Ammon's horn (tissue), 1 donor: ENCODE results near the gene IL15.
"Not testable (repeated sequence)": the region's sequence is repeated elsewhere in the genome, so short reads cannot be mapped to it uniquely, and the experiment has no call there.

Experiments
- DNase-seq: peaks from one replicate; pipeline ENCODE4 v3.0.0-alpha.2; 2016; ENCODE audit warnings: low spot score

Gene IL15

DNA sequence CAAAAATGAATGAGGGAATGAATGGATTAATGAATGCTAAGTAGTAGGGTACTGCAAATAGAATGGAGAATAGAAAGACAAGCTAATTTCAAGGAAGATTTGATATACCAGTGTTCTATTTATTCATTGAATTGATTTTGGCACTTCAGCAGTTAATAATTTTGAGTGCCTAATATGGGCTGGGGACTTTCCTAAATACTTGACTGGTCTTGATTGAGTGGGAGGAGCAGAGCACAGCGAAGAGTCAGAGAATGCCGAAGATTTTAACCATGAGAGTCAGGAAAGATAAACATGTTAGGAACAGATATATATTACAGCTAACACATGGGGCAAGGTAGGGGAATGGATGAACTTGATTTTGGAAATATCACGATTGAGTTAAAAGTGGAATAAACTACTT lies 10.6 kb downstream of the IL15 start:
- no peak for DNase-seq

DNA sequence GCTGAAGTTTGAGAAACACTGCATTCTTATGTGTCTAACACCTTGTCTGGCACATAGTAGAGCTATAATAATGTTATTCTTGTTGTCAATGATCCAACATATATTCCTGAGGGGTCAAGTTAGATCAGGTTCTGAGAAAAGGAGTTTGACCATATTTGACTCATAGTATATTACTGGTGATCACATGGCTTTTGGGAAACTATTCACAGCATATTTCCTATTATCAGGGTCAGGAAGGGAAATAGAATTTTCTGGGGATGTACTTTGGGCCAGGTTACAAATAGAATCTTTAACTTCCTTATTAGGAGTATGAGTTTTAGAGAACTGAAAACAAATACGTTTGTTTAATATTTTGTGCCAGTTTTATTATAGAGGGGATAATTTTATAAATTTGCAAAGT lies 11.6 kb downstream of the IL15 start:
- DNase-seq: no peak

DNA sequence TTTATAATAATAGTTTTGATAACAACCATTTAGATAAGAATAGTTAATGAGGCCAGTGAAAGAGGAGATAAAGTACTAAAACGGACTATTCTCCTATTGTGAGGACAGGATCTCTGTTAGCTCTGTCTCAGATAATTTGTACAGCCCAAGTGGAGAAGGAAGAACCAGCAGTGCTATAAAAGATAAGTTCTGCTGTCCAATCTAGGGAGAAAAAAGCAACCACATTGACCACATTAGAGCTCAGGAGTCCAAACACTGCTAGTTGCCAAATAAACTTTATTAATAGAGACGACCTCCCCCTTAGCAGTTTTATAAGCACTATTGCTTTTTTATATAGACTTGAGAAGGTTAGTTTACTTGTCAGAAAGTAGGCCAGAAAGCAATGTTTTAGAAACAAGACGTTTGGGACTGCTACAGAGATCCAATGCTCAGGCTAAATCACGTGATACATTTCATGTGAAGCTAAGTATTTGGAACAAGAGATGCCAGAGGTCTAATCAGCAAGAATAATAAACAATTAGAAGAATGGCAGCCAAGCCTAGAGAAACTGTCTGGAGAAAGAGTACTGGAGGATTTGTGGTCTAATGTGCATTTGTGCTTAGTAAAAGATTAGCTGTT lies 15.9 kb downstream of the IL15 start:
- no peak for DNase-seq

DNA sequence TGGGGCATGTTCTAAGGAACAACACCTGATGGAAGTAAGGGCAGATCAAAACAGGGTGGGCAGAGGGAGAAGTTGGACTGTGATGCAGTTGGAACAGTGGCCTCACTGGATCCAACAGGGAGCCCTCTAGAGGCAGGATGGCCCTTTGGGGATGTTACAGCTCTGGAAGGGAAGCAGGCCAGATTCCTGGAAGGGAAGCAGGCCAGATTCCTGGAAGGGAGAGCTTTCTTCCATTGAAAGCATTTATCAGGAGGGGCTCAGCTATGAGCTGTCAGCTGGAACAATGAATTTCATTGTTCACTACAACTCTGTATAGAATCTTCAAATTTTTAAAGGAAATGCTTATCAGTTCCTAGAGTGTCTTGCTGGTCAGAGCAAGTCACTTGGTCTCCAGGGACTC lies 17.7 kb downstream of the IL15 start:
- no peak for DNase-seq

DNA sequence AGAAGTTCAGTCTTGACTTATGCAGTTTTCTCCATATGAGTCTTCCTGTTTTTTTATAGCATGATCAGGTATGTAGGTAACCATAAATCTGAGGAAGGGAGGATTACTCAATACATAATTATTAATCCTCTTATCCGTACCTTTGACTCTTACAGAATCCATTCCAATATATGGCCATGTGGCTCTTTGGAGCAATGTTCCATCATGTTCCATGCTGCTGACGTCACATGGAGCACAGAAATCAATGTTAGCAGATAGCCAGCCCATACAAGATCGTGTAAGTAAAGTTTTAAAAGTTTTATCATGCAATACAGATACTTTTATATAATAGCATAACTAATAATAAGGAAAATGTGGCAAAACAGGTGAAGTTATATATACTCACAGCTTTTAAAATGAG lies 19.6 kb downstream of the IL15 start:
- DNase-seq: no peak

DNA sequence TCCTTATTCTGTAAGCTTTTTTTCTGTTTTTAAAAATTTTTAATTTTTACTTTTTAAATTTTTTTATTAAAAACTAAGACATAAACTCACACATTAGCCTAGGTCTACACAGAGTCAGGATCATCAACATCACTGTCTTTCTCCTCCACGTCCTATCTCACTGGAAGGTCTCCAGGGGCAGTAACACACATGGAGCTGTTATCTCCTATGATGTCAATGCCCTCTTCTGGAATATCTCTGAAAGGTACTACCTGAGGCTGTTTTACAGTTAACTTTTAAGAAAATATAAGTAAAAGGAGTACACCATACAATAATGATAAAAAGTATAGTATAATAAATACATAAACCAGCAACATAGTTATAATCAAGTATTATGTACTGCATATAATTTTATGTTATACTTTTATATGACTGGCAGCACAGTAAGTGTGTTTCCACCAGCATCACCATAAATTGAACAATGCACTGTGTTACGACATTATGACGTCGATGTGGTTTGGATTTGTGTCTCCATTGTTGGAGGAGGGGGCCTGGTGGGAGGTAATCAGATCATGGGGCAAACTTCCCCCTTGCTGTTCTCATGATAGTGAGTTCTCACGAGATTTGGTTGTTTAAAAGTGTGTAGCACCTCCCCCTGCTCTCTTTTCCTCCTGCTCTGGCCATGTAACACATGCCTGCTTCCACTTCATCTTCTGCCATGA lies 21.3 kb downstream of the IL15 start:
- DNase-seq: no peak

DNA sequence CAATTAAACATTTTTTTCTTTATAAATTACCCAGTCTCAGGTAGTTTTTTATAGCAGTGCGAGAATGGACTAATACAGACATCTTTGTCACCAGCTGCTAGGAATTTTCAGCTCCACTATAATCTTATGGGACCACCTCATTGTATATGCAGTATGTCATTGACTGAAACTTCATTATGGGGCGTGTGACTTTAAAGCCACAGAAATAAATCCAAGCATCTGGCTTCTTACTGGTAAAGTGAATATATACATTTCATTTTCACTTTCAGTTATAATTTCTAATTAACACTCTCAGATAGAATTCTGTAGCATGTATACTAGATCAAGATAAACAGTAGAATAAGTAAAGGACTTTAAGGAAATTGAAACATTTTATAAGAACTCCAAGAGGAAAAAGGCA lies 21.9 kb downstream of the IL15 start:
- DNase-seq: no peak

DNA sequence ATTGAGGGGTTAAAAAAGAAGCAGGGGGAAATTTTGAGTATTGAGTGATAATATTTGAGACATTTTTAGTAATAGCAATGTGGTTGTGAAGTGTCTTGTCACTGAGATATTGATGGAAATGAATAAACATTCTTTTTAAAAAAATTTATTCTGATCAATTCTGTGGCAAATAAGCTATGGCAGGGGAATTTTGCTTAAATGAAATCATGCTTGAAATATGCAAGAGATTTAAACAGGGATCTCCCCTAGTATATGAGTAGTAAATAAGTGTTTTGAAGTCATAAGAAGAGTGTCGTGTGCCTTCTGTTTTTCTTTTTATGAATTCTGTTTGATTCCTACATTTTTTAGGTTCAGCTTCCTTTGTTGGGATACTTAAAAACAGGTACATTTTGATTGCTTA lies 23.2 kb downstream of the IL15 start:
- no peak for DNase-seq

DNA sequence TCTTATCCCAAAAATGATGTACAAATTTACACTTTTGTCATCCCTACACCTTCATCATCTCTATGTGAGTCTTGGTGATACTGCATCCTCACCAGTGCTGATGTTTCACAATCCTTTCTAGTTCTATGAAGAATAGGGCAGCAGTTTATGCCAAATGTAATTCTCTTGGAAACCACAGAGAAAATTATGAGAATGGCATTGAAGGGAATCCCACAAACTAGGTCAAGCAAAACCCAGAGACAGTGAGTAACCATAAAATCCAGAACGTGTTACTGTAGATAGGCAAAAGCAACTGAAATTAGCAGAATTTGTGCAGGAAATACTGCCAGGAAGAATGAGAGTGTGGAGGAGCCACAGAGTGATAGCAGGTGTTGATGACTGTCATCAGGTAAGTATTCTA lies 24.5 kb downstream of the IL15 start:
- DNase-seq: no peak

DNA sequence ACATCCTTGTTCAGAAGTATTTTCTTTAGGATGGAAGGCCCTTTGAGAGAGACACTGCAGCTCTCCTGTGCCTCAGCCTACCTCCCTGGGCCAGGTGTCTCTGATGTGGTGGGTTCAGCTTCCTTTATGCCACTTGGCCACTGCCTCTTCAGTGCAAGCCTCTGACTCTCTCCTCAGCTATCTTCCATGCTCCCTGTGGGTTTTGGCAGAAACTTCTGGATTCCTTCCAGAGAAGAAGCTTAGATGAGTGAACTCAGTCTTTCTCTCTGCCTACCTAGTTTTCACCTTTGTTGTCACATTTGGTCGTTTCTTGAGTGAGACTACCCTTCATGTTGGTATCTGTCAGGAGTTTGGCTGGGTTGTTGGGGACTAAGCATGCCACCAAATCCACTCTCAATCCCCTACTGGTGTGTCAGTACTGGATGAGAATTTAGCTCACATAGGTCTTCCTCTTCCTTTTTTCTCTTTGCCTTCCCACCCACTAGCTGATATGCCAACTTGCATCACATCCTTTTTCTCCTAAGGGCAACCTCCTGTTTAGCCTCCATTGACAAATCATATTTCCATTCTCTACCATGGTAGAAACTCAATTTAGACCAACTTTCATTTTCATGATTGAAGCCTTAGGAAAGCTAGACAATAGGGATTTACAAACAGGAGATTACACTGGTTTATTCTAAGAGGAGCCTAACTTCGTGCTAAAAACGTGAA lies 32.0 kb downstream of the IL15 start:
- DNase-seq: no peak

DNA sequence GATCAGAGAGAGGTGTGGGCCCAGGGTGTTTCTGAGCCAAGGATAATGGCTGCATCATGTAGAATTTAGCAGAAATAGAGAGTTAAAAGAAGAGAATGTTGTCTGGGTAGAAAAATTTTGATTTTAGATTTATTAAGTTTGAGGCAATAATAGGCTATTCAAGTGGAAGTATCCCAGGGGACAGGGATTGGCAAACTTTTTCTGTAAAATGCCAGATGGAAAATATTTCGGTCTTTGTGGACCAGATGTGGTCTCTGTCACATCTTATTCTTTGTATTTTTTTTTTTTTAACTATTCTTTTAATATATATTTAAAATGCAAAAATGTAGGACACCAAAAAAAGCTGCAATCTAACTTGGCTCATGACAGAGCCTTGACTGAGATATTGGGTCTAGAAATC lies 33.1 kb downstream of the IL15 start:
- DNase-seq: no peak

DNA sequence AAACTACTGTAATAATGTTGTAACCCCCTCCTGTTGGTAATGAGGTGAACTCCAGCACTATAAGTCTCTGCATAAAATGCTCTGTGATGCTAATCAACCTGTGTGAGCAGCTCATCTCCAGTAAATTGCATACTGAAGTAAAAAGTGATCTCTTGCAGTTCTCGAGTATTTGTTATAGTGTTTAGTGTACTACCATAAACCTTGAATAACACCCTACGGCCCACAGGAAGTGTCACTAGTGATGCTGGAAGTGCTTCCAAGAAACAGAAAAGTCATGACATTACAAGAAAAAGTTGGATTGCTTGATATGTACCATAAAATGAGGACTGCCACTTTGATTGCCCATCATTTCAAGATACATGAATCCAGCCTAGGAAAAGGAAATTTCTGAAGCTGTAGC lies 39.0 kb downstream of the IL15 start:
- DNase-seq: no peak

DNA sequence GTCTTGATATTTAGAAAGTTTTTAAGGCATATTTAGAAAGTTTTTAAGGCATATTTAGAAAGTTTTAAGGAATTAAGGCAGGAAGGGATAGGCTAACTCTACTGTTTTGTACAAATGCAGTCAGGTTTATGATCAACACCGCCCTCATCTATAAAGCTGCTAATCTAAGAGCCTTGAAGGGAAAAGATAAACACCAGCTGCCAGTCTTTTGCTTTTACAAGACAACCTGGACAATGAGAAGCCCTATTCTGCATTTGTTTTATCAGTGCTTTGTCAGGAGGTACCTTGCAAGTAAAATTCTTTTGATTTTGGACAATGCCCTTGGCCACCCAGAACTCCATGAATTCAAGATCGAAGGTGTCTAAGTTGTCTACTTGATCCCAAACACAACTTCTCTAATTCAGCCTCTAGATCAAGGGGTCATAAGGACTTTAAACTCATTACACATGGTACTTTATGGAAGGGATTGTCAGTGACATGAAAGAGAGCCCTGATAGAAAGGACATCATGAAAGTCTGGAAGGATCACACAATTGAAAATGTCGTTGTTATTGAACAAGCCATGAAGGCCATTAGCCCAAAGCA lies 39.8 kb downstream of the IL15 start:
- no peak for DNase-seq

DNA sequence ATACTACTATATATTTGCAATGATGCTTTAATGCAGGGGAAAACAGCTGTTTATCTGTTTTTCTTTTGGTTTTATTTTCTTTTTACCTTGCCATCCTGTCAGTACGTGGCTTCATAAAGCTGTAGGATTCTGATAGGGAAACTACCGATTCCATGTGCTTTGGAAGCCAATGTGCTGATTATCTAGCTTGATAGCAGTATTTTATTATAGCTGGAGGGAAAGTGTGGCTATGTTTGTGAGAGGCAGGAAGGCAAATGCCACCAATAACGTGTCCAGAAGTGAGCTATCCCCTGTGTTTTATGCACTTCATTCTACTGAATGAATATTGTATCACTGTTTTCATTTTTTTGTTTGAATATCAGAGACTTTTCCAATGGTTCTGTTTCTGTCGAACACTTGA lies 43.7 kb downstream of the IL15 start:
- DNase-seq: no peak

DNA sequence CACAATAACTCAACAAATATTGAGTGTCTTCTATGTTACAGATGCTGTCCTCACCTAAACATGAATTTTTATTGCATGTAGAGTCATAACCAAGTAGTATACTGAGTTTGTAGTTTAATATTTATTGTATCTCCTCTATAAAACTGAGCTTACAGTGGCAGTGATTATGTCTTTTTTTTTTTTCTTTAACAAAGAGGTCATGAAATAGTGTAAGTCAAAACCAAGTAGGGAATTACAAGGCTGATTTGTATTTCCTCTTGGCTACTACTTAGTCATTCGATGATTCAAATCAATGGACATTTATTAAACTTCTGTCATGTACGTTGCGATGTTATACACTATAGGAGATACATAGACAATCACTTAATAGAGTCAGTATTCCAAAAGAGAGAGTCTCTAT lies 48.4 kb downstream of the IL15 start:
- DNase-seq: no peak

DNA sequence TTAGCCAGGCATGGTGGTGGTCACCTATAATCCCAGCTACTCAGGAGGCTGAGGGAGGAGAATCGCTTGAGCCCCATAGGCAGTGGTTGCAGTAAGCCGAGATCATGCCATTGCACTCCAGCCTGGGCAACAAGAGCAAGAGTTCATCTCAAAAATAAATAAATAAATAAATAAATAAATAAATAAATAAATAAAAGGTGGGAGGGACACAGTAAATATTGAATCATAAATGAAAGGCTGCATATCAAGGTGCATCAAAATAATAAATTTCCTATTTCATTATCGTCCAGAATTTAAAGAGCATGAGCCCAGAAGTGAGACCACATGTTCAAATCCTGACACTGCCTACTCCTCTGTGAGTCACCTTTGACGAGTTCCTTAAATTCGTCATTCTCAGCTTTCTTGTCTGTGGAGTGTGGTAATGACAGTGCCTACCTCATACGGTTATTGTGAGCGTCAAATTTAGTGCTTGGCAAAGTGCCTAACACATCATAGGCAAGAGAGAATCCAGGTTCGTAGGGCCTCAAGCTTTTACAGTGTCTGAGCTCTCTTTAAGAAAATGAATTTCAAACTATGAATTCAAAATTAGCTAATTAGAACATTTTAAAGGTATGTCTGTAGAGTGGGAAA lies 49.9 kb downstream of the IL15 start:
- no peak for DNase-seq

DNA sequence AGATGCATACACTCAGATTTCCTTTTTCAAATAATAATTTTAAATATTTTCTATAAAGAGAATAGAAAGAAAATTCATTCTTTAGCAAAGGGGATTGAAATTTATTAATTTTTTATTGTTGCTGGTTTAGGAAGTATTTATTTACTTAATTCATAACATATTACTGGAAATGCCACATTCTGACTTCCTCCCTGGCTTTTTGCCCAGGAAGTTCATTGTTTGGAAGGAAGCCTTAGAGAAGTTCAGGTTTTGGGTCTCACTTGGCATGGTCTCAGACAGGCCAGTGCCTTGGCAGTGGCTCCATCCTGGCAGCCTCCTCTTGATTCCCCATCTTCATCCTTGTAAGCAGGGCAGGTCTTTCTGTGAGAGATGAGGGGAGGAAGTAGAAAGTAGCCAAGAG lies 50.5 kb downstream of the IL15 start:
- no peak for DNase-seq

DNA sequence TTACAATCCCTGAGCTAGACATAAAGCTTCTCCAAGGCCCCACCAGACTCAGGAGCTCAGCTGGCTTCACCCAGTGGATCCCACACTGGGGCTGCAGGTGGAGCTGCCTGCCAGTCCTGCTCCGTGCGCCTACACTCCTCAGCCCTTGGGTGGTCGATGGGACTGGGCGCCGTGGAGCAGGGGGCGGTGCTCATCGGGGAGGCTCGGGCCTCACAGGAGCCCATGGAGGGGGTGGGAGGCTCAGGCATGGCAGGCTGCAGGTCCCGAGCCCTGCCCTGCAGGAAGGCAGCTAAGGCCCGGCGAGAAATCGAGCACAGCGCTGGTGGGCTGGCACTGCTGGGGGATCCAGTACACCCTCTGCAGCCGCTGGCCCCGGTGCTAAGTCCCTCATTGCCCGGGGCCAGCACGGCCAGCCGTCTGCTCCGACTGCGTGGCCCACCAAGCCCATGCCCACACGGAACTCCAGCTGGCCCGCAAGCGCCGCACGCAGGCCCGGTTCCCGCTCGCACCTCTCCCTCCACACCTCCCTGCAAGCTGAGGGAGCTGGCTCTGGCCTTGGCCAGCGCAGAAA lies 53.4 kb downstream of the IL15 start:
- DNase-seq: not testable (repeated sequence)

DNA sequence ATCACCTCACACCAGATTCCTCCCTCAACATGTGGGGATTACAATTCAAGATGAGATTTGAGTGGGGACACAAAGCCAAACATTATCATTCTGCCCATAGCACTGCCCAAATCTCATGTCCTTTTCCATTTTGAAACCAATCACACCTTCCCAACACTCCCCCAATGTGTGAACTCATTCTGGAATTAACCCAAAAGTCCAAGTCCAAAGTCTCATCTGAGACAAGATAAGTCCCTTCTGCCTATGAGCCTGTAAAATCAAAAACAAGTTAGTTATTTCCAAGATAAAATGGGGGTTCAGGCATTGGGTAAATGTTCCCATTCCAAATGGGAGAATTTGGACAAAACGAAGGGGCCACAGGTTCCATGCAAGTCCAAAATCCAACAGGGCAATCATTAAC lies 54.9 kb downstream of the IL15 start:
- DNase-seq: not testable (repeated sequence)

DNA sequence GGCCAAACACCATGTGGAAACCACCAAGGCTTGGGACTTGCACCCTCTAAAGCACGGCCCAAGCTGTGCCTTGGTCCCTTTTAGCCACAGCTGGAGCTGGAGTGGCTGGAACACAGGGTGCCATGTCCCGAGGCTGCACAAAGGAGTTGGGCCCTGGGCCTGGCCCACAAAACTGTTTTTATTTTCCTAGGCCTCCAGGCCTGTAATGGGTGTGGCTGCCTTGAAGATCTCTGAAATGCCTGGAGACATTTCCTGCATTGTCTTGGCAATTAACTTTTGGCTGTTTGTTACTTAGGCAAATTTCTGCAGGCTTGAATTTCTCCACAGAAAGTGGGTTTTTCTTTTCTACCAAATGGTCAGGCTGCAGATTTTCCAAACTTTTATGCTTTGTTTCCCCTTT lies 55.7 kb downstream of the IL15 start:
- no peak for DNase-seq

DNA sequence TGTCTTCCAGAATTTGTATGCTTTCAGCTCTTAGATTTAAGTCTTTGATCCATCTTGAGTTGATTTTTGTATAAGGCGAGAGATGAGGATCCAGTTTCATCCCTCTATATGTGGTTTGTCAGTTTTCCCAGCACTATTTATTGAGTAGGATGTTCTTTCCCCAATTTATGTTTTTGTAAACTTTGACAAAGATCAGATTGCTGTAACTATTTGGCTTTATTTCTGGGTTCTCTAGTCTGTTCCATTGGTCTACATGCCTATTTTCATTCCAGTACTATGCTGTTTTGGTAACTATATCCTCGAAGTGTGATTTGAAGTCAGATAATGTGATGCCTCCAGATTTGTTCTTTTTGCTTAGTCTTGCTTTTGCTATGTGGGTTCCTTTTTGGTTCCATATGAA lies 60.7 kb downstream of the IL15 start:
- DNase-seq: no peak

DNA sequence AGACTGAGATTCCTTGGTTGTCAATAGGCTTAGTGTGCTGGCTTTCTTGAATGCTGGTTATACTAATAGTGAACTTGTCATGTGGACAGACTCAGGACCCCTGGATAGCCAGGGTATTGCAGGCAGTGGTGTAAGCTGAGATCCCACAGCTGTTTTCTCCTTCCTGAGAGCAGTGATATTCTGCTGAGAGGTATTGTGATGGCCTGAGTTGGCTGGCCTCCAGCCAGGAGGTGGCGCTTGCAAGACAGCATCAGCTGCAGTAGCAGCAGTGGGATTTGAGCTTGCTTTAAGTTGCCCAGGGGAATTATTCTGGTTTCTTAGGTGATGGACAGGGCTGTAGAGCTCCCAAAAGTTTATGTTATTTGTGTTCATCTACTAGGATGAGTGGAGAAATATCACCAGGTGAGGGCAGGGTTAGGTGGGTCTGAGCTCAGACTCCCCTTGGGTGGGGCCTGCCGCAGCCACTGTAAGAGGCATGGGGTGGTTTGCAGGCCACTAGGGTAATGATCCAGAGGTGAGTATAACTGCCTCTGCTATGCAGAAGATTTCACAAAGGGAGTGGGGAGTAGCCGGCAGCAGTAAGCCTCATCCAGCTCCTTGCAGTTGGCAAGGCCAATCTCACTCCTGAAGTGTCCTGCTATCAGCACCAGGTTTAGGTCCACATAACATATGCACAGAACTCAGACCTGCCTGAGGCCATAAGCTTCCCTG lies 66.2 kb downstream of the IL15 start:
- no peak for DNase-seq
